Lower leg skin (tissue), 4 donors: ENCODE results near the gene OSTF1. TPM values are rescaled to one million over a fixed set of nuclear protein-coding genes. Genes with fewer than 3 reads are reported as not detected.

ENCODE experiments used
- DNase-seq, 2 donors: peaks; one replicate each; pipeline ENCODE4 v3.0.0-alpha.2; 2019; ENCODE audit warnings: low spot score in 2 of 2
- H3K4me3 ChIP-seq: fragments of 200-600 bp; sonication (generic); 2 replicates; pipeline ENCODE4 v1.5.1; 2017; ENCODE audit warnings: mild to moderate bottlenecking, low read depth; ENCODE audit not compliant: poor library complexity, severe bottlenecking
- CTCF ChIP-seq, 3 donors: fragments of 450-650 bp; IDR thresholded peaks; one replicate each; pipeline ENCODE4 v1.5.1; 2016; ENCODE audit warnings: antibody characterized with exemption in 3 of 3, mild to moderate bottlenecking in 3 of 3, moderate library complexity in 2 of 3
- POLR2A ChIP-seq, 2 donors: fragments of 450-650 bp; IDR thresholded peaks; one replicate each; pipeline ENCODE4 v1.6.1; 2016 to 2017; ENCODE audit warnings: antibody characterized with exemption in 2 of 2, mild to moderate bottlenecking in 1 of 2, moderate library complexity in 1 of 2
- WGBS, 2 donors: methylation state at CpG; one replicate each; pipeline ENCODE4 v1.1.5; 2018; 5-methylcytosine and 5-hydroxymethylcytosine counted together
- intact Hi-C: fragments of 100-400 bp; cut with DNase I; formaldehyde crosslinking; loops from one replicate; pipeline ENCODE4 v1.15.0; 2023; ENCODE audit warnings: low total_unique reads
- total RNA-seq, 4 donors: library from RNA; depleted of rRNA; stranded (reverse); fragments of >200 nt; gene quantifications; one replicate each; pipeline ENCODE4 v1.1.0, GENCODE V29; 2016

Gene OSTF1
- total RNA-seq, 4 donors from 2014 or later = 53.5 to 64.3 (median 53.8) TPM

- intact Hi-C loops = loop anchor here (5.0 kb wide), 1 partner anchor 32 kb away; no protein-coding TSS in a partner anchor
- H3K4me3 ChIP-seq = no peak overlapping the region
- no peak for DNase-seq
- WGBS, 2 donors = 36 to 56% methylated on average over 2 of the region's 2 CpGs
- no peak for TF ChIP-seq POLR2A (IDR thresholded peaks at IDR 0.05)
Measured at GRCh38 chr9:75064307-75065025, 23.8 kb upstream of the OSTF1 start.

GRCh38 chr9:75065510-75065909 is 22.8 kb upstream of the OSTF1 start:
- TF ChIP-seq POLR2A (IDR thresholded peaks at IDR 0.05) = no peak
- no peak for TF ChIP-seq CTCF (IDR thresholded peaks at IDR 0.05)
- H3K4me3 ChIP-seq = no peak overlapping the region
- intact Hi-C loops = loop anchor here (5.0 kb wide), 1 partner anchor 33 kb away; no protein-coding TSS in a partner anchor
- WGBS, 2 donors = 43 to 60% methylated on average over 2 of the region's 2 CpGs
- no peak for DNase-seq

GRCh38 chr9:75067894-75068293 is 20.4 kb upstream of the OSTF1 start:
- WGBS, 2 donors = 70 to 71% methylated on average over 4 of the region's 4 CpGs
- H3K4me3 ChIP-seq = no peak overlapping the region
- TF ChIP-seq CTCF (IDR thresholded peaks at IDR 0.05) = no peak
- no peak for TF ChIP-seq POLR2A (IDR thresholded peaks at IDR 0.05)
- DNase-seq = no peak
- intact Hi-C loops = loop anchor here (5.0 kb wide), 1 partner anchor 36 kb away; no protein-coding TSS in a partner anchor

GRCh38 chr9:75069171-75069570 is 19.1 kb upstream of the OSTF1 start:
- 46 to 81% methylated on average over 2 of the region's 2 CpGs for WGBS, 2 donors
- no peak for DNase-seq
- intact Hi-C loops = loop anchor here (5.0 kb wide), 1 partner anchor 37 kb away; no protein-coding TSS in a partner anchor
- TF ChIP-seq POLR2A (IDR thresholded peaks at IDR 0.05) = no peak
- TF ChIP-seq CTCF (IDR thresholded peaks at IDR 0.05) = no peak
- no peak overlapping the region for H3K4me3 ChIP-seq

GRCh38 chr9:75071530-75072122 is 16.7 kb upstream of the OSTF1 start:
- WGBS, 2 donors = 48 to 72% methylated on average over 5 of the region's 5 CpGs
- TF ChIP-seq POLR2A (IDR thresholded peaks at IDR 0.05) = no peak
- no peak for TF ChIP-seq CTCF (IDR thresholded peaks at IDR 0.05)
- peak in 1 of 2 donors; percentile 71 for DNase-seq
- intact Hi-C loops = no loop called here
- no peak overlapping the region for H3K4me3 ChIP-seq

- TF ChIP-seq POLR2A (IDR thresholded peaks at IDR 0.05) = no peak
- no peak overlapping the region for H3K4me3 ChIP-seq
- intact Hi-C loops = no loop called here
- DNase-seq = no peak
- 97 to 99% methylated on average over 4 of the region's 4 CpGs for WGBS, 2 donors
Measured at GRCh38 chr9:75072895-75073294, 15.4 kb upstream of the OSTF1 start.
